Measurements from ENCODE around the gene C2orf68.
"Not testable (repeated sequence)": the region's sequence is repeated elsewhere in the genome, so short reads cannot be mapped to it uniquely, and the experiment has no call there.

Gene C2orf68

DNA sequence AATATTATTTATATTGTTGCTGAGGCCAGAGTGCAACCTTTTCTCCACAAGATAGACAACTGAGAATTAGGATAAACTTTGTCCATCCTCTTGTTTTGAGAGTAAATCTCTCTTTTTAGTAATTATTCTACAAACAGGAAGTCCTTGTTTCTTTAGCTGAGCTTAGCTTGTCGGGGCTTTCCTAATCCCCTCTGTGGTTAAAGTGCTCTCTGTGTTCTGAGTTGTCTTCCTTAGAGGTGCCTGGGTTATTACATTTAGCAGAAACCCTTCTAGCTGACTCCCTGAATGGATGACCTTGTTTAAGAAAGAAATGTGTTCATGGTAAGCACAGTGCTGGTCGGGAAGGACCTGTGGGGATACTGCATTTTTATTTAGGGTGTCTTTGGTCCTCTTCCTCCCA is 16.8 kb upstream of the C2orf68 start:
- no peak for DNase-seq

DNA sequence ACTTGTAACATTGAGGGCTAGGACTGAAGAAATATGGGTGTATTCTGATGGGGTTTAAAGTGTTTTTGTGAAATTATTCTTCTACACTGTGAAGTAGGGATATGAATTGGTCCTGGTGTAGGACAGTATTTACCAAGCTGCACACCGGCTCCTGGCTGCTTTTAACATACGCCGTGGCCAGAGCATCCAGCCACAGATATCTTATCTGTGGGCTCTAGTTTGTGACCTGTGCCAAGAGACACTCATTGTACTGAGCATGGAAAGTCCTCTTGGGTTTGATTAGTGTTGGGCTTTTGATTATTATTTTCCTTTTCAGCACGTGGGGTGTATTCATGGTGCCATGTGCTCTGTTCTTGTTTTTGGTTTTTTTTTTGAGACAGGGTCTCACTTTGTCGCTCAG is 12.1 kb upstream of the C2orf68 start:
- DNase-seq = no peak

DNA sequence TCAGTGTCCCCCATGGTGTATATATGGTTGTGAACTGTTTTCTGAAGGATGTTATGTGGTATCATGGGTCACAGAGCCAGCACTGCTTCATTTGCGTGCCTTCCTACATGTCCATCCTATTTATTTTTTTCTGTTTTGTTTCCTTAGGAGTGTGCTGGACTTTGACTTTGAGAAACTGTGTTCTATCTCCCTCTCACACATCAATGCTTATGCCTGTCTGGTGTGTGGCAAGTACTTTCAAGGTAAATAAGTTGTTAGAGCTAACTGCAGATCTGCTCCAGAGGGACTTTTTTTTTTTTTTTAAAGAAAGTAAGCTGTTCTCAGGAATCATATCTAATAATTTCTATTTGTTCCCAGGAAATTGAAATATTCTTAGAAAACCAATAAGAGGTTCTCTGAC is 9.5 kb upstream of the C2orf68 start:
- no peak for DNase-seq

DNA sequence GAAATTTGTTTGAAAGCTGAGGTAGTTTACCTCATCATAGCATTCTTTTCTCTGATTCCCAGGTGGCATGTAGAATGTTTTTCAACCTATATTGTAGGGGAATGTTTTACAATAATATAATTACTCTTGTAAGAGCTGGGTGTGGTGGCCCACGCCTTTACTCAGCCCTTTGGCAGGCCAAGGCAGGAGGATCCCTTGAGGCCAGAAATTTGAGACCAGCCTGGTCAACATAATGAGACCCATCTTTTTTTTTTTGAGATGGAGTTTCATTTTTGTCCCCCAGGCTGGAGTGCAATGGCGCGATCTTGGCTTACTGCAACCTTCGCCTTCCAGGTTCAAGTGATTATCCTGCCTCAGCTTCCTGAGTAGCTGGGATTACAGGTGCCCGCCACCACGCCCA is 7.8 kb upstream of the C2orf68 start:
- no peak for DNase-seq

DNA sequence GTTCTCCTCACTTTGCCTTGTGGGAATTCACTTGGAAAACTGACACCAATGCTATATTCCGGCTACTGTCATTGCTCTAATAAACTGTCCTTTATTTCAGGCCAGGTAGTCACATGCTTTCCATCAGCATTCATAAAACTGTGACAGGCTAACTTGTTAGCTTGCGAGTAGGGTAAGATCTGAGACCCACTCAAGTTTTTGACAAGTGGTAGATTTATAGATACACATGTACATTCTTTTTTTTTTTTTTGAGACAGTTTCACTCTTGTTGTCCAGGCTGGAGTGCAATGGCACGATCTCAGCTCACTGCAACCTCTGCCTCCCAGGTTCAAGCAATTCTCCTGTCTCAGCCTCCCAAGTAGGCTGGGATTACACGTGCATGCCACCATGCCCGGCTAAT is 5.9 kb upstream of the C2orf68 start:
- not testable (repeated sequence) for DNase-seq

DNA sequence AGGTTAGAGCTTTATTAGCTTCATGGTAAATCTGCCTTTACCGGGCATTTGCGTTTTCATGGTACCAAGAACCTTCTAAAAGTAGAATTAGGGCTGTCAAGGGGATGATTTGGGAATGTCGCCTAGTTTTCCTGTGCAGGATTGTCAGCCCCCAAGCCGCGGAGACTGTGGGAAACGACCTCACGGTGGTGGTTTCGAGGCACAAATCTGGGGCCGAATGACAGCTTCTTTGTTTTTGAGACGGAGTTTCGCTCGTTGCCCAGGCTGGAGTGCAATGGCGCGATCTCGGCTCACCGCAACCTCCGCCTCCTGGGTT is 3.5 kb upstream of the C2orf68 start:
- DNase-seq = no peak

DNA sequence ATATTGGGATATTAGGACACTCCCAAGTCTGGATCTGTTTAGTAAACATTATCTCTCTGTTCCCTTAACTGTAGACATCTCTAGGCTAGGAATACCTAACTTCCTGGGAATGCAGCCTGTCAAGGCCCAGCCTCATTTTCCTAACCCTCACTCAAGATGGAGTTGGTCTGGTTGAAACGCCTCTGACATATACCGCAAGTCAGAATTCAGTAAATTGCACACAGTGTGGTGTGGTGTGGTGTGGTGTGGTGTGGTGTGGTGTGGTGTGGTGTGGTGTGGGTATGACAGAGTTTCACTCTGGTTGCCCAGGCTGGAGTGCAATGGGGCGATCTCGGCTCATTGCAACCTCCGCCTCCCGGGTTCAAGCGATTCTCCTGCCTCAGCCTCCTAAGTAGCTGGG is 2.9 kb upstream of the C2orf68 start:
- DNase-seq = not testable (repeated sequence)

DNA sequence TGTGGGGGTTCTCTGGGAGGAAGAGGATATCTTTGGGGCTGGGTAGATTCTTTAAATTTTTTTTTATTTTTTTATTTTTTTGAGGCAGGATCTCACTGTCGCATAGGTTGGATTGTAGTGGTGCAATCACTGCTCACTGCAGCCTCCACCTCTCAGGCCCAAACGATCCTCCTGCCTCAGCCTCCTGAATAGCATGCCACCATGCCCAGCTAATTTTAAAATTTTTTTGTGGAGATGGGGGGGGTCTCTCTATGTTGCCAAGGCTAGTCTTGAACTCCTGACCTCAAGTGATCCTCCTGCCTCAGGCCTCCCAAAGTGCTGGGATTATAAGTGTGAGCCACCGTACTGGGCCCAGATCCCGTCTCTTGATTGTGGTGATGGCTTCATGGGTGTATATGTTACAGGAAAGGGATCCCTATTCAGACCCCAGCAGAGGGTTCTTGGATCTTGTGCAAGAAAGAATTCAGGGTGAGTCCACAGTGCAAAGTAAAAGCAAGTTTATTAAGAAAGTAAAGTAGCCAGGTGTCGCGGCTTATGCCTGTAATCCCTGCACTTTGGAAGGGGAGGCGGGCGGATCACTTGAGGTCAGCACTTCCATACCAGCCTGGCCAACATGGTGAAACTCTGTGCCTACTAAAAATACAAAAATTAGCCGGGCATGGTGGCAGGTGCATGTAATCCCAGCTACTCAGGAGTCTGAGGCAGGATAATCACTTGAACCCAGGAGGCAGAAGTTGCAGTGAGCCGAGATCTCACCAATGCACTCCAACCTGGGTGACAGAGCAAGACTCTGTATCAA is 2.0 kb upstream of the C2orf68 start:
- DNase-seq = no peak

DNA sequence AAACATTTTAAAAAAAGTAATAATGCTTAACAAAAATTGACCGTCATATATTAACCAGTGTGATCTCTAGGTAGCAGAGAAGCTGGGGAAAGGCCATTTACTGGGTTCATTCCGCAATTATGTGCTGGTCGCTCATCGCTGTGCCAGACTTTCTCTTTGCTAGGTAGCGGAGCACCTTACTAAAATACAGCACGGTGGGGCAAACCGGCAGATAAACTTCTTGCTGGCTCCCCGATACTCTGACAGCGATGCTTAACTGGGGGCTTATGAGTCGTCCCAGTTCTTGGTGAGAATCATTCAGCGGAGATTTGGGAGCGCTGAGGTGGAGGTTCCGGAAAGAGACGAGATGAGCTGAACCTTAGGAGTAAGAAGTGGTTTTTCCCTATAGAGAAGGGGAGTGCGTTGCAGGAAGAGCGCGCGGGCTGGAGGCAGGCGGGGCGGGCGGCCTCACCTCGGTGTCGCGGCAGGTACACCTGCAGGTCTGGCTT is 605 bp downstream of the C2orf68 start:
- DNase-seq = no peak

DNA sequence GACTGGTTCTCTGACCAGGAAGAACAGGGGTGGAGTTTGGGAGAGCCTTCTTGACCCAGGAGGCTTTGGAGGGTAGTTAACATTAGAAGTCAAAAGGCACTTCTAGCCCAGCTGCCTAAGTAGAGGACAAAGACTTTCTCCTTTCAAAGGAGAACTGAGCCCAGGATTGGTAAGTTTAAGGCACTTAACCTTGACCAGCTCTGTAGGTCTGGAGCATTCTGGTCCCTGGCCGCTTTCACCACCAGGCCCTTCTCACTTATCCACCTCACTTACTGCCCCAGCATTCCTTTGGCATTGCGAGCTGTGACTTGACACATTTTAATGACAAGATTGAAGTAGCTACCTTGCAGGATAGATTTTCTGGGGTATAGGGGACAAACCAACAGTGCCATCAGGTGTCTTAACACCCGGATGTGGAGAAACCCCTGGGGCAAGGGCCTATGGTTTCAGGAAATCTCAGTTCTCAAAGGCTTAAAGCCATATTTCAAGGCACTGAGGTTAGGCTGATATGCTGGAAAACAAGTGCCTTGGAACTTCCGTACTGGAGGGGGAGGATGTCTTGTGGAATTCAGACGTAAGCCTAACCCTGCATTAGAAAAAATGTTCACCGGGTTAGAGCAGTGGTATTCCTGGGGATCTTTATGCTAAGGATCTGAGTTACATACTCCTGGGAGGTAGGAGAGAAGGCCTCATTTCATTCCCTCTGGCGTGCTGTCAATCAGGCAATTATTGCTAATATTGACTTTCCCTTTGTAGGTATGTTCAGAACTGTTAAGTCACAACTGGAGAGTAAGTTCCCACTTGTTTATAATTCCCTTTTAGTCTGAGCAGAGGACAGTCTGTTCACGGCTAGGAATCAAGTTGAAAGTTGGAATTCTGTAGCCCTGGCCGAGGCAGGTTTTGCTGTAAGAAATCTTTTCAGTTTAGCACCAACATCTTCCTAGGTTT is 4.3 kb downstream of the C2orf68 start:
- DNase-seq = no peak

DNA sequence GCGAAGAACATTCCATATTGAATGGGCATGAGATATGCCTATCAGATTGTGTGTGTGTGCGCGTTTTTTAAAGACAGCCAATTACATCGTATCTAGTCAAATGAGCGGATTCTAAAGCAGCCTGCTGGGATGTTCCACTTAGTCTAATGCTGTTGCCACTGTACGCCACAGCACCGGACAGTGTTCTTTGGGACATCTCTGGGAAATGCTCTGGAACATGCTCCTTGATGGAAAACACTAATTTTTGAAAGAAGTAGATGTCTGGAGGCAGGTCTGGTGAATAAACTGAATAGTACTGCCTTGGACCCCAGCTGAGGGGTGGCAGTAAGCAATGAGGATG is 5.8 kb downstream of the C2orf68 start:
- no peak for DNase-seq

DNA sequence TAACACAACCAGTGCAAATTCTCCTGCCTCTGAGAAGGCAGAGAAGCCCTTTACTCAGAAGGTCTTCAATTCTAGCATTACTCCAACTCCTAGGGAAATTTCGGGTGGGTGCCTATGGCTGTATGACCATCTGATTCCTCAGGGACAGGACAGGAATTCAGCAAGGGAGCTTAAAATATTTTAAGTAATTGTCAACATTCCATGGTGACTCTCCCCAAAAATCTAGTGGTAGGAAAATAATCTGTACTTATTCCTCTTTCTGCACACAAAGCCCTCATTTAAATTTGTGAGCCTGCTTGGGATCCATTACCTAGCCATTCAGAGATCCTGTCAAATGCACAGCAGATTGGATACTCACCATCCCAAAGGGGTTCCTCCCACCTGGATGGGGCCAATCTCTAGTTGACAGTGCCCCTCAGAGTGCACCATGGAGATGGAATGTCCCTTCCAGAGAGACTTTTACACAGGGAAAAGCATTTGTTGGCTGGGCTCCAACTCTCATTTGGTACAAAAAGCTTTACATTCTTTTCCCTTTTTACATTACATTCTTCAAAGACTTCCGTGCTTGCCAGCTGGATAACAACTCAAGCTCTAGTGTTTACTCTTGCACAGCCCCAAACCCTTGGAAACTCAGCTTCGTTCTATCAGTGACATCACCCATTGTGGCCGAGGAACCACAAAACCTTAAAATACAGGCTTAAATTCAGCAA is 6.3 kb downstream of the C2orf68 start:
- DNase-seq = no peak

DNA sequence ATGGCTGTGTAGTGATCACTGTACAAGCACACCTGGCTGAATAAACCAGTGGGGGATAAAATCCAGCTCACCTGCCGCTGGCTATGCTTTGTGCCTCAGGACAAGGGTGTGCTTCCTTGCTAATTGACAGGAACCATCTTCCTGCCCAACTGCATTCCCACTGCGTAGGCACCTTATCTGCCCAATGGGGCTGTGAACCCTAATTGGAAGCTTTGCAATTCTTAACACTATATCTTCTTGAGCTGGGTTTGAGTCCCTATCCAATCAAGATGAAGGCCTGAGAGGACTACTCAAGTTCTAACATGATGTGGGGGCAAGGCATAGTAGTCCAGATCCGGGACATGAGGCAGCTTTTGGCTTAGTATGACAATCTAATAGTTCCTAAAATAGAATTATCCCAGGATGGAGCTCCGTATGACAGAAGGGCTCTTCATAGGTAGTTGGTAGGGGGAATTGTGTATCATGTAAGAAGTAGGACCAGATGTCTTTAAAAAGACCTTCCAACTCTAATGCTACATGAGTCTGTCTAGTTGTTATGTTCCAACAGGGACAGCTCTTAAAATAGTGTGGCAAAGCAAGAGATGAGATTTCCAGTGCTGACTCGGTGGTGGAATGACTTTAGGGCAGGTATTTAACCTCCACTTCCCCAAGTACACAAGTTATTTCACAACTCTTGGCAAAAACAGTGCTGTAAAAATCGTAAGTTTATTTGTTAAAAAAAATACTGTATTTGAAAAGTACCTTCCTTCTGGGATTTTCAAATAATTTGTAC is 7.1 kb downstream of the C2orf68 start:
- no peak for DNase-seq

DNA sequence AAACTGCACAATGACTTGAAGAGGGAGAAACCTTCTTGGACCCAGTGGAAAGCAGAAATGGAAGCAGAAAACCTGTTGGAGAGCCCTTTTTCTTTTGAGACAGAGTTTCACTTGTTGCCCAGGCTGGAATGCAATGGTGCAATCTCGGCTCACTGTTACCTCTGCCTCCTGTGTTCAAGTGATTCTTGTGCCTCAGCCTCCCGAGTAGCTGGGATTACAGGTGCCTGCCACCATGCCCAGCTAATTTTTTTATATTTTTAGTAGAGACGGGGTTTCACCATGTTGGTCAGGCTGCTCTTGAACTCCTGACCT is 7.8 kb downstream of the C2orf68 start:
- not testable (repeated sequence) for DNase-seq

DNA sequence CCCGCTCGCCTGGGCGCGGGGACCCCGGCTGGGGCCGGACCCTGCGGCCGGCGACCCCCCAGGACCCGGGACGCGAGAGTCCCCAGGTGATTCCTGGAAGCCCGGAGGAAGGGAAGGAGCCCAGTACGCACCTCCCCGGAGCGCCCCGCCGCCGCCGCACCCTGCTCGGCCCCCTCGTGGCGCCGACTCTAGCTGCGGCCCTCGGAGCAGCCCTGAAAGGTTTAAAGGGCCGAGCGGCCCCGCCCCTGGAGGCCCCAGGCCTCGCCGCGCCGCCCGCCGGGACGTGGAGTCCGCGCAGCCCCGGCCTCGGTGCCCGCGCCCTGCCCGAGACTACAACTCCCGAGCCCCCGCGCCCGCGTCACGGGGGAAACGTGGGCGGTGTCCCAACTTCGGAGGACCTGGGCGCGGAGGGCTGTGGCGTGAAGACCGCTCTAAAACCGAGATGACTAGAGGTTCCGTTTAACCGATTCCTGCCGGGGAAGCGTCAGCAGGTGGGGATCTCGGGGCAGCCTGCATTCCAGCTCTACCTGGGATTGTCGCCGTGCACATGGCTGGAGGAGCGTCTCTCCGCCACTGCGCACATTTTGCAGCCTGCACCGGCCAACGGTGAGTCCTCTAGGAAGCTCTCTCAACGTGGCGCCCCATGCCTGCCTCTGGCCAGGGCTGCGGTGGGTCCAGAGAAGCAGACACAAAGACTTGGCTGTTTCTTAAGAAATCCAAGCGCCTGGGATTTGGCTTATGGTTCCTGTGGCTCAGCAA is 9.2 kb downstream of the C2orf68 start, which contains the start of gene TMEM150A:
TMEM150A (minus strand) TSS at position 223 of the 759 bp plus-strand sequence. CDS start 750 bp downstream, outside the sequence.
- DNase-seq = peak; percentile 66

DNA sequence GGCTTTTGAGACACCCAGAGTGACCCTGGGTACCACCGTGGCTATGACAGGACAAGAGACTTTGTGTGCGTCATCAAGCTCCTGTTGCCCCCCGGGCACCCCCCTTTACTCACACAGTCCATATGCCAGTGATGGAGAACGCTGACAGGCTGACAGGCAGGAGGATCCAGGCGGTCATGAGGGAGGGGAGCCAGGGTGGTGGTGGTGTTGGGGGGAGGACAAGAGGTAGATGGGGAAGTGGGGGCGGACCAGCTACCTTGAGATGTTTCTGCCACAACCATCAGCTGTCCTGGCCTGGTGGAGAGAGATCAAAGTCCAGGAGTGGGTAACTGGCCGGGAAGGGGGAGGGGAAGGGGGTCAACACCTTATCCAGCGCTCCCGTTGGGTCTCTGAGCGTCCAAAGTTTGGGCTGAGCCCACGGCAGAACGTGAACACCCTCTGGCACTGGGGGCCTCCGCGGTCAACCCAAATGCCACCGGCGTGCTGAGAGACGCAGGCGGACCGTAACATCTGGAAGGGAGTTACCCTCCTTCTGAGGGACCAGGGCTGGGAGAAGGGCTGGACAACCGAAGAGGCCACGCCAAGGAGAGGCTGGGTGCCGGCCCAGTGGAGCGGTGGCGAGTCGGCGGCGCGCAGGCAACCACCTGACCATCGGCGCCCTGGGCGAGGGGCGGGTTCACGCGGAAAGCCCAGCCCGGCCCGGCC is 9.9 kb downstream of the C2orf68 start:
- no peak for DNase-seq

DNA sequence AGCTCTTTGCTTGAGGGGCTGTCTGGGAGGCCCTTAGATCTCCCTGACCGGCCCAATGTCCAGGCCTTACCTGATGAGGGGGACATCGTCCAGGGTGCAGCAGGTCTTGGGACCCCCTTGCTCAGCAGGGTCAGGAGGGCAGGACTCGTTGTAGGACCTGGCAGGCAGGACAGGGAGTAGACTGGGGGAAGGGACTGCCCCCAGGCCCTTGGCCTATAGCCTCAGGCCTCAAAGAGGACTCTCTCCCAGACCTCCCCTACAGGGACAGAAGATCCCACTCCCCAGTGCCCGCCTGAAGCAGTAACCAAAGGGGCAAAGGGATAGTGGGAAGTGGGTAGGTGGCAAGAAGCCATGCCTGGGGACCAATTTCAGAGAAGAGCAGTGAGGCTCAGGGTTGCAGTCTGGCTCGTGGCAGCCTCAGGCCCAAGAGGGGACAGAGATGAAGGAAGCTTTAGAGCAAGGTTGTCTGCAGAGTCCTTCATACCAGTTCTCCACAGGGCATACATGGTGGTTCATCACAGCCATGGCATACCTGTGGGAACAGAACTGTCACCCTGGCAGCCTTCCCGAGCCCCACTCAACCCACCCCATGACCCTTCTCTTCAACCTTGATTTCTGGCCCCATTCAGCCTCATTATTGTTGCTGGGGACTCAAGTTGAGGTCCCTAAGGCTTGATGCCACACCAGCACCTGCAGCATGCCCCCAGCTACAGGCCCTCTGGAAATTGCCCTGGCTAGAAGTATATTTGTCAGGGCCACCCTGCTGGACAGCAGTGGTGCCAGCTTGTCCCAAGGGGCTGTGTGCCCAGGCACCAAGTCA is 10.7 kb downstream of the C2orf68 start:
- no peak for DNase-seq

DNA sequence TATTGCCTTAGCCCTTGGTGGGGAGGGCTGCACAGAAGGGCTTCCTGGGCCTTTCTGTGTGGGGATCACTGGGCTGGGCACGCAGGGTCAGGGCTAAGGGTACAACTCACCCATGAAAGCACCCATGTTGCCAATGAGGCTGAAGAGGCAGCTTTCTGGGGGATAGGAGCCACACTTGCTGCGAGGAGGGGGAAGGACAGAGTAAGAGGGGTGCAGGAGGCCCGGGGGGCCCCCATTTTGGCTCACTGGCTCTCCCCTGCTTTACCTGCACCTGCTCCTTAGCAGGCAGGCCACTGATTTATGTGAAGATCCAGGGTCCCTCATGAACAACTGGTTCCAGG is 11.7 kb downstream of the C2orf68 start:
- DNase-seq = no peak

DNA sequence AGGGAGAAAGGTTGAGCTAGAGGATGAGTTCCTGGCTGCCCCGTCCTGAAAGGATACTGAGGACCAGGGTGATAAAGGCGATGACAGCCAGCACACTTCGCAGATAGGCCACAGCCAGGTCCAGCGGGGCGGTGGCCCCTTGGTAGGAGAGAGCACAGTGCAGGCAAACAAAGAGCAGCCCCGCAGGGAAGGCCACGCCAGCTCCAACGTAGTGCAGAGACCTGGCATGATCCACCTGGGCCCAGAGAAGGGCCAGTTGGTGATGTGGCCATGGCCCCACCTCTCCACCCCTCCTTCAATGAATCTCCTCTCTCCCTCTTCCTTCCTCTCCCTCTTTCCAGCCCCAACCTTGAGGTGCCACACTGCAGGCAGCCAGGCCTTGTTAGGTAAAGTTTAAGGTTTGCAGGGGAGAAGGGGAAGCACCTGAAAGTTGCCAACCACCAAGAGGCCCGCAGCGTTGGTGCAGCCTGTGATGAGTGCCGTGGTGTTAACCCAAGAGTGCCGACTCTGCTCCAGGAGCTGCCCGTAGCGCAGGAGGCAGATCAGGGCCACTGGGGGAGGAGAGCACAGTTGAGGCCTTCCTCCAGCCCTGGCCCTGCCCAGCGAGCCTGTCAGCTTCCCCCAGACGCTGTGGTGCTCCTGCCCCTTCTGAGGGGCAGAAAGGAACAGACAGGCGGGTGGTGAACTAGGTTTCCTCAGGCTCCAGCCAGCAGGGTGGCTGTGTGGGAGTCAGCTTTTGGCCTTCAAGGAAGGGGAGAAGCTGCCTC is 12.2 kb downstream of the C2orf68 start:
- DNase-seq = no peak
